H1 (cell line): ENCODE measurements around the gene PRKCA. TPM values are rescaled to one million over a fixed set of nuclear protein-coding genes. Genes with fewer than 3 reads are reported as not detected.

Source experiments
- CTCF ChIA-PET: fragments of 300-600 bp; sonication (Branson Sonifier 250); formaldehyde crosslinking; loops from one replicate; lab custom pipeline; 2021; ENCODE audit not compliant: partially characterized antibody; lab: Charles Lee
- POLR2A ChIA-PET: fragments of 300-600 bp; sonication (Branson Sonifier 250); formaldehyde crosslinking; loops from one replicate; lab custom pipeline; 2021; ENCODE audit warnings: inconsistent platforms; ENCODE audit not compliant: partially characterized antibody; lab: Charles Lee
- DNase-seq, 2 experiments: peaks; one replicate each; pipeline versions ENCODE4 v3.0.0 to v3.0.0-alpha.2; 2010 to 2022; ENCODE audit warnings: low spot score in 2 of 2, low read depth in 1 of 2, mixed read lengths in 1 of 2
- FAIRE-seq: peaks from 2 replicates; lab custom pipeline; 2011; peaks lifted over from hg19 to GRCh38; lab: Jason Lieb, UNC
- H2AFZ ChIP-seq: 2 replicates; pipeline ENCODE4 v1.8.1; 2012; ENCODE audit warnings: low read length, inconsistent platforms
- H2AK5ac ChIP-seq: 2 replicates; pipeline ENCODE4 v1.6.1; 2013; ENCODE audit warnings: low read depth, low read length
- H2BK120ac ChIP-seq: replicated peaks from 2 replicates; pipeline ENCODE3; 2013; ENCODE audit warnings: low read depth, low read length, inconsistent platforms
- H2BK12ac ChIP-seq: 2 replicates; pipeline ENCODE4 v1.6.1; 2013; ENCODE audit warnings: low read depth, low read length
- H2BK15ac ChIP-seq: 2 replicates; pipeline ENCODE4 v1.6.1; 2013; ENCODE audit warnings: low read length
- H2BK20ac ChIP-seq: 2 replicates; pipeline ENCODE4 v1.6.1; 2013; ENCODE audit warnings: low read length
- H2BK5ac ChIP-seq: 2 replicates; pipeline ENCODE4 v1.6.1; 2013; ENCODE audit warnings: low read depth, low read length
- H3K14ac ChIP-seq: 2 replicates; pipeline ENCODE4 v1.6.1; 2013; ENCODE audit warnings: inconsistent platforms; ENCODE audit not compliant: insufficient read length
- H3K18ac ChIP-seq: 2 replicates; pipeline ENCODE4 v1.6.1; 2013; ENCODE audit warnings: low read length; ENCODE audit errors: extremely low read depth
- H3K23ac ChIP-seq: 2 replicates; pipeline ENCODE4 v1.6.1; 2013; ENCODE audit warnings: inconsistent platforms; ENCODE audit not compliant: insufficient read length
- H3K23me2 ChIP-seq: 2 replicates; pipeline ENCODE4 v1.6.1; 2013; ENCODE audit warnings: low read depth, low read length
- H3K27ac ChIP-seq: 2 replicates; pipeline ENCODE4 v1.6.1; 2011; ENCODE audit warnings: low read depth, low read length, inconsistent platforms
- H3K27me3 ChIP-seq, 4 experiments: replicated peaks in 1 of 4; 1 replicate in 1 of 4; 2 replicates in 3 of 4; pipeline versions ENCODE4 v1.6.1 to v1.8.1; 2011 to 2013; ENCODE audit warnings: low read length in 3 of 4, mild to moderate bottlenecking in 3 of 4, inconsistent platforms in 2 of 4, mixed read lengths in 2 of 4, moderate library complexity in 1 of 4; ENCODE audit not compliant: control insufficient read depth in 3 of 4, insufficient read depth in 3 of 4; ENCODE audit errors: extremely low read depth in 1 of 4
- H3K36me3 ChIP-seq, 4 experiments: 2 replicates each; pipeline versions ENCODE4 v1.6.1 to v1.8.1; 2011 to 2013; ENCODE audit warnings: mild to moderate bottlenecking in 4 of 4, low read length in 3 of 4, moderate library complexity in 2 of 4, control low read depth in 1 of 4, inconsistent platforms in 1 of 4; ENCODE audit not compliant: insufficient read depth in 4 of 4, control insufficient read depth in 2 of 4
- H3K4ac ChIP-seq: replicated peaks from 2 replicates; pipeline ENCODE3; 2013; ENCODE audit warnings: low read length, low read depth, mixed read lengths, inconsistent platforms; ENCODE audit not compliant: insufficient read length
- H3K4me1 ChIP-seq, 4 experiments: replicated peaks in 1 of 4; 1 replicate in 1 of 4; 2 replicates in 3 of 4; pipeline versions ENCODE4 v1.6.1 to v1.8.1; 2011 to 2013; ENCODE audit warnings: low read length in 3 of 4, inconsistent platforms in 2 of 4, mixed read lengths in 1 of 4; ENCODE audit not compliant: insufficient read depth in 4 of 4, control insufficient read depth in 3 of 4
- H3K4me2 ChIP-seq, 2 experiments: 2 replicates each; pipeline versions ENCODE4 v1.6.1 to v1.8.1; 2011 to 2013; ENCODE audit warnings: low read depth in 2 of 2, low read length in 2 of 2, control low read depth in 1 of 2, inconsistent platforms in 1 of 2, mild to moderate bottlenecking in 1 of 2; ENCODE audit not compliant: insufficient read depth in 1 of 2
- H3K4me3 ChIP-seq, 4 experiments: fragments of 200-600, 300-600 bp in 1 of 4; sonication (generic), shearing (Covaris generic), sonication (Bioruptor Twin) in 1 of 4; 2 replicates each; pipeline versions ENCODE4 v1.5.1 to v1.8.1; 2011 to 2016; ENCODE audit warnings: low read length in 4 of 4, low read depth in 3 of 4, control low read depth in 2 of 4, inconsistent platforms in 2 of 4, mild to moderate bottlenecking in 2 of 4, mixed read lengths in 1 of 4, moderate library complexity in 1 of 4; ENCODE audit not compliant: insufficient read depth in 2 of 4; ENCODE audit errors: extremely low read depth in 1 of 4
- H3K56ac ChIP-seq: replicated peaks from 2 replicates; pipeline ENCODE3; 2013; ENCODE audit warnings: low read depth, mild to moderate bottlenecking, mixed read lengths, low read length, inconsistent platforms; ENCODE audit not compliant: insufficient read length
- H3K79me1 ChIP-seq: 2 replicates; pipeline ENCODE4 v1.6.1; 2013; ENCODE audit warnings: low read depth, low read length, control low read depth
- H3K79me2 ChIP-seq, 2 experiments: 2 replicates each; pipeline versions ENCODE4 v1.6.1 to v1.8.1; 2012 to 2013; ENCODE audit warnings: low read length in 2 of 2, mild to moderate bottlenecking in 2 of 2, inconsistent platforms in 1 of 2; ENCODE audit not compliant: insufficient read depth in 2 of 2, control insufficient read depth in 1 of 2
- H3K9ac ChIP-seq, 4 experiments: replicated peaks in 1 of 4; 1 replicate in 1 of 4; 2 replicates in 3 of 4; pipeline versions ENCODE4 v1.6.1 to v1.8.1; 2011 to 2013; ENCODE audit warnings: low read depth in 3 of 4, low read length in 3 of 4, control low read depth in 2 of 4, mild to moderate bottlenecking in 2 of 4, moderate library complexity in 2 of 4, inconsistent platforms in 1 of 4; ENCODE audit errors: extremely low read depth in 1 of 4
- H3K9me3 ChIP-seq, 2 experiments: 2 replicates each; pipeline versions ENCODE4 v1.6.1 to v1.8.1; 2012 to 2013; ENCODE audit warnings: mild to moderate bottlenecking in 2 of 2, moderate library complexity in 2 of 2, control low read depth in 1 of 2, inconsistent platforms in 1 of 2, low read depth in 1 of 2, low read length in 1 of 2, mixed read lengths in 1 of 2; ENCODE audit not compliant: insufficient read depth in 2 of 2
- H4K20me1 ChIP-seq, 2 experiments: replicated peaks in 1 of 2; 2 replicates each; pipeline versions ENCODE3 to v1.8.1; 2011 to 2013; ENCODE audit warnings: inconsistent platforms in 2 of 2, low read length in 2 of 2, mild to moderate bottlenecking in 1 of 2; ENCODE audit not compliant: insufficient read depth in 2 of 2, control insufficient read depth in 1 of 2
- H4K5ac ChIP-seq: 2 replicates; pipeline ENCODE4 v1.6.1; 2013; ENCODE audit warnings: low read length, low read depth, mixed read lengths, inconsistent platforms; ENCODE audit not compliant: insufficient read length
- H4K8ac ChIP-seq: 2 replicates; pipeline ENCODE4 v1.8.0; 2013; ENCODE audit warnings: mild to moderate bottlenecking, moderate library complexity, low read length, inconsistent platforms; ENCODE audit not compliant: insufficient read depth; ENCODE audit errors: extremely low read depth
- H4K91ac ChIP-seq: replicated peaks from 2 replicates; pipeline ENCODE3; 2013; ENCODE audit warnings: low read length, mixed read lengths, inconsistent platforms; ENCODE audit not compliant: insufficient read length
- ATF3 ChIP-seq: IDR thresholded peaks from 2 replicates; pipeline ENCODE4 v1.6.1; 2011; ENCODE audit warnings: low read depth, mild to moderate bottlenecking, low read length; ENCODE audit not compliant: insufficient read depth
- CTCF ChIP-seq, 3 experiments: IDR thresholded peaks; 1 replicate in 2 of 3; 2 replicates in 1 of 3; pipeline versions ENCODE4 v1.5.1 to v1.6.1; 2011; ENCODE audit warnings: low read length in 3 of 3, mild to moderate bottlenecking in 3 of 3, inconsistent platforms in 2 of 3, low read depth in 1 of 3, moderate library complexity in 1 of 3; ENCODE audit not compliant: insufficient read depth in 1 of 3; ENCODE audit errors: control extremely low read depth in 1 of 3
- KDM1A ChIP-seq: fragments of 200-600, 300-600 bp; sonication (generic); IDR thresholded peaks from 2 replicates; pipeline ENCODE4 v1.7.1; 2016; ENCODE audit warnings: mild to moderate bottlenecking, low read length, borderline replicate concordance
- POLR2A ChIP-seq, 2 experiments: IDR thresholded peaks; 1 replicate in 1 of 2; 2 replicates in 1 of 2; pipeline ENCODE4 v1.6.1; 2011; ENCODE audit warnings: low read depth in 2 of 2, low read length in 2 of 2, mild to moderate bottlenecking in 2 of 2; ENCODE audit errors: control extremely low read depth in 1 of 2
- SIRT6 ChIP-seq: IDR thresholded peaks from one replicate; pipeline ENCODE4 v1.7.1; 2012; ENCODE audit warnings: low read length, inconsistent platforms
- SIX5 ChIP-seq: IDR thresholded peaks from 2 replicates; pipeline ENCODE4 v1.6.1; 2011; ENCODE audit warnings: mild to moderate bottlenecking, low read depth, low read length
- SP1 ChIP-seq: IDR thresholded peaks from 2 replicates; pipeline ENCODE4 v1.6.1; 2011; ENCODE audit warnings: low read depth, low read length
- SP2 ChIP-seq: IDR thresholded peaks from 2 replicates; pipeline ENCODE4 v1.6.1; 2012; ENCODE audit warnings: mild to moderate bottlenecking, low read length, inconsistent platforms
- YY1 ChIP-seq: IDR thresholded peaks from 2 replicates; pipeline ENCODE4 v1.6.1; 2011; ENCODE audit warnings: low read depth, mild to moderate bottlenecking, low read length
- WGBS, 2 experiments: shearing (Covaris generic) in 1 of 2; methylation state at CpG; one replicate each; pipeline versions ENCODE4 v1.1.6 to v1.1.7; 2013 to 2015; ENCODE audit warnings: low lambda C conversion rate in 2 of 2, mixed read lengths in 2 of 2, inconsistent platforms in 1 of 2, low coverage in 1 of 2, missing lambda C conversion rate in 1 of 2; ENCODE audit not compliant: insufficient replicate concordance in 2 of 2, insufficient coverage in 1 of 2, insufficient read length in 1 of 2; ENCODE audit errors: extremely low coverage in 1 of 2, missing lambda C conversion rate in 1 of 2; 5-methylcytosine and 5-hydroxymethylcytosine counted together
- polyA plus RNA-seq, 7 experiments: library from polyadenylated mRNA; depleted of rRNA in 3 of 7; stranded (reverse) in 5 of 7; unstranded in 2 of 7; fragments of >200 nt in 5 of 7; fragments of 200-250 nt in 2 of 7; gene quantifications; 1 replicate in 5 of 7; 2 replicates in 1 of 7; 4 replicates in 1 of 7; pipeline versions ENCODE4 v1.2.1 to v1.2.3, GENCODE V29; 2011 to 2013; ENCODE audit warnings: missing spikeins in 2 of 7, mixed read lengths in 2 of 7
- total RNA-seq: library from RNA; stranded (reverse); fragmentation: NEBNext Ultra II Directional; extraction: Animal tissue kit (Norgen Biotek cat#: 25700); gene quantifications from 2 replicates; pipeline ENCODE4 v1.2.1, GENCODE V29; 2021

PRKCA gene
- total and polyA plus RNA-seq, 2 of the 8 experiments (the other 6 are each of a cell fraction or from before 2014, with no cell fraction given): 5.8 to 17.8 TPM

GRCh38 chr17:66775881-66776400 lies 473.5 kb downstream of the PRKCA start:
- WGBS, 2 experiments: 84% methylated on average over 7 of the region's 7 CpGs; no CpG with 5 or more reads in 1 of the 2 experiments
- Histone ChIP-seq H4K20me1 (no peaks in the 10 kb centered on the region), H3K56ac (no peak overlapping the region), H2BK120ac (no peak overlapping the region), H2BK15ac (no peak overlapping the region), H4K91ac (no peak overlapping the region), H3K23me2 (no peaks in the 10 kb centered on the region), H3K9me3 (no peaks in the 10 kb centered on the region), H3K79me1 (no peaks in the 10 kb centered on the region), H4K5ac (no peak overlapping the region), H2BK20ac (peak overlapping the region; percentile 97), H3K4me1 (peaks cover 2 to 28% (median 21%) of the 10 kb centered on the region in 4 experiments), H3K36me3 (no peaks in the 10 kb centered on the region), H2BK12ac (peak overlapping the region; percentile 80), H3K14ac (no peak overlapping the region), H3K4me3 (no peak overlapping the region), H3K4me2 (no peak overlapping the region), H2AK5ac (no peak overlapping the region), H3K23ac (no peak overlapping the region), H3K18ac (peak overlapping the region; percentile 36; the same call in 1 of the 2 replicates), H2AFZ (no peak overlapping the region), H2BK5ac (no peak overlapping the region; the same call in 1 of the 2 replicates), H4K8ac (no peak overlapping the region), H3K4ac (no peak overlapping the region), H3K27me3 (no peaks in the 10 kb centered on the region), H3K79me2 (no peaks in the 10 kb centered on the region), H3K9ac (no peak overlapping the region), H3K27ac (no peak overlapping the region)
- FAIRE-seq (no peak), DNase-seq (no peak)
- POLR2A ChIA-PET: interaction anchor here (0.8 to 1.3 kb wide), 2 partner anchors 12 to 24 kb away, joined by 3 read pairs; no protein-coding TSS in a partner anchor
- CTCF ChIA-PET: interaction anchor here (0.7 to 2.1 kb wide), 10 partner anchors 8 to 121 kb away, joined by 3 to 8 read pairs (median 4); no protein-coding TSS in a partner anchor
- no peak for TF ChIP-seq SIRT6
- no peak for TF ChIP-seq POLR2A (IDR thresholded peaks at IDR 0.05; ENCODE audit: control extremely low read depth in 1 of 2, low read depth in 2 of 2, low read length in 2 of 2)
- no peak for TF ChIP-seq SIX5
- TF ChIP-seq KDM1A: no peak
- TF ChIP-seq ATF3: no peak
- TF ChIP-seq CTCF (IDR thresholded peaks at IDR 0.05; ENCODE audit: control extremely low read depth in 1 of 3, insufficient read depth in 1 of 3, low read depth in 1 of 3, low read length in 3 of 3): no peak
- TF ChIP-seq YY1: no peak
- TF ChIP-seq SP1: no peak
- no peak for TF ChIP-seq SP2
